HepG2 (cell line): ENCODE data around the gene CYBC1. TPM values are rescaled to one million over a fixed set of nuclear protein-coding genes. Genes with fewer than 3 reads are reported as not detected.

ENCODE experiments used
- CEBPG ChIP-seq: IDR thresholded peaks from 2 replicates; pipeline ENCODE4 v1.6.1; 2016
- DBP ChIP-seq: sonication (generic); formaldehyde crosslinking; IDR thresholded peaks from 2 replicates; pipeline ENCODE4 v1.4.0; 2020; ENCODE audit warnings: missing genetic modification reagents; ENCODE audit errors: not compliant biosample characterization
- GFI1 ChIP-seq: sonication (generic); formaldehyde crosslinking; IDR thresholded peaks from 2 replicates; pipeline ENCODE4 v1.5.0; 2020; ENCODE audit warnings: missing genetic modification reagents, mild to moderate bottlenecking, borderline replicate concordance
- GTF2F1 ChIP-seq: fragments of 150-350 bp; IDR thresholded peaks from 2 replicates; pipeline ENCODE4 v1.6.1; 2014; ENCODE audit warnings: low read length
- HNRNPL ChIP-seq: fragments of 200-400 bp; formaldehyde crosslinking; IDR thresholded peaks from 2 replicates; pipeline ENCODE4 v1.6.1; 2017; ENCODE audit warnings: mild to moderate bottlenecking, low read depth, low read length
- MATR3 ChIP-seq: sonication (generic); formaldehyde crosslinking; IDR thresholded peaks from 2 replicates; pipeline ENCODE4 v1.4.0; 2020; ENCODE audit warnings: missing genetic modification reagents
- NCOA2 ChIP-seq: sonication (generic); formaldehyde crosslinking; IDR thresholded peaks from 2 replicates; pipeline ENCODE4 v1.8.0; 2022; ENCODE audit warnings: inconsistent platforms
- PCBP1 ChIP-seq: fragments of 200-400 bp; formaldehyde crosslinking; IDR thresholded peaks from 2 replicates; pipeline ENCODE4 v1.6.1; 2017; ENCODE audit warnings: mild to moderate bottlenecking, low read depth, low read length, borderline replicate concordance
- PHF8 ChIP-seq: sonication (generic); formaldehyde crosslinking; IDR thresholded peaks from 2 replicates; pipeline ENCODE4 v1.5.0; 2020; ENCODE audit warnings: missing genetic modification reagents
- PRDM15 ChIP-seq: sonication (generic); formaldehyde crosslinking; IDR thresholded peaks from 2 replicates; pipeline ENCODE4 v1.4.0; 2020; ENCODE audit warnings: missing genetic modification reagents
- ZBTB7A ChIP-seq: sonication (generic); formaldehyde crosslinking; IDR thresholded peaks from 2 replicates; pipeline ENCODE4 v1.8.0; 2022; ENCODE audit warnings: mild to moderate bottlenecking, missing genetic modification reagents
- ZNF296 ChIP-seq: sonication (generic); formaldehyde crosslinking; conservative IDR thresholded peaks from 2 replicates; pipeline ENCODE4 v1.5.0; 2020; ENCODE audit warnings: mild to moderate bottlenecking, missing genetic modification reagents
- ZNF550 ChIP-seq: sonication (generic); formaldehyde crosslinking; IDR thresholded peaks from 2 replicates; pipeline ENCODE4 v1.4.0; 2020; ENCODE audit warnings: mild to moderate bottlenecking, missing genetic modification reagents, borderline replicate concordance
- ZNF737 ChIP-seq: sonication (generic); formaldehyde crosslinking; IDR thresholded peaks from 2 replicates; pipeline ENCODE4 v1.5.0; 2020; ENCODE audit warnings: missing genetic modification reagents, mild to moderate bottlenecking, borderline replicate concordance
- polyA plus RNA-seq, 8 experiments: library from polyadenylated mRNA; depleted of rRNA in 3 of 8; stranded (reverse) in 7 of 8; unstranded in 1 of 8; fragments of >200 nt; fragmentation: Illumina TruSeq in 4 of 8; extraction: Trizol in 4 of 8; gene quantifications; 2 replicates each; pipeline versions ENCODE4 v1.2.1 to v1.2.3, GENCODE V29; 2011 to 2016; ENCODE audit warnings: low read depth in 4 of 8, missing spikeins in 1 of 8, mixed read lengths in 1 of 8; ENCODE audit not compliant: insufficient read depth in 1 of 8
- total RNA-seq, 5 experiments: library from RNA; depleted of rRNA; stranded (reverse); fragments of >200 nt; fragmentation: Illumina TruSeq; extraction: Trizol; gene quantifications; 2 replicates each; pipeline ENCODE4 v1.2.3, GENCODE V29; 2016; ENCODE audit warnings: low read depth in 1 of 5
- TF ChIP-seq, protein P1 (sequence below): sonication (generic); formaldehyde crosslinking; IDR thresholded peaks from 2 replicates; pipeline ENCODE4 v1.4.0; 2020; ENCODE audit warnings: mild to moderate bottlenecking, low read depth, missing genetic modification reagents
- TF ChIP-seq, protein P2 (sequence below): sonication (generic); formaldehyde crosslinking; IDR thresholded peaks from 2 replicates; pipeline ENCODE4 v1.4.0; 2020; ENCODE audit warnings: missing genetic modification reagents, mild to moderate bottlenecking, borderline replicate concordance
- TF ChIP-seq, protein P3 (sequence below): sonication (generic); formaldehyde crosslinking; IDR thresholded peaks from 2 replicates; pipeline ENCODE4 v1.5.0; 2020; ENCODE audit warnings: mild to moderate bottlenecking, missing genetic modification reagents

Gene CYBC1
- total and polyA plus RNA-seq, 2 of the 13 experiments (the other 11 are each of a cell fraction or from before 2014, with no cell fraction given): 43.4 to 44.1 TPM

- TF ChIP-seq, protein P1, sequence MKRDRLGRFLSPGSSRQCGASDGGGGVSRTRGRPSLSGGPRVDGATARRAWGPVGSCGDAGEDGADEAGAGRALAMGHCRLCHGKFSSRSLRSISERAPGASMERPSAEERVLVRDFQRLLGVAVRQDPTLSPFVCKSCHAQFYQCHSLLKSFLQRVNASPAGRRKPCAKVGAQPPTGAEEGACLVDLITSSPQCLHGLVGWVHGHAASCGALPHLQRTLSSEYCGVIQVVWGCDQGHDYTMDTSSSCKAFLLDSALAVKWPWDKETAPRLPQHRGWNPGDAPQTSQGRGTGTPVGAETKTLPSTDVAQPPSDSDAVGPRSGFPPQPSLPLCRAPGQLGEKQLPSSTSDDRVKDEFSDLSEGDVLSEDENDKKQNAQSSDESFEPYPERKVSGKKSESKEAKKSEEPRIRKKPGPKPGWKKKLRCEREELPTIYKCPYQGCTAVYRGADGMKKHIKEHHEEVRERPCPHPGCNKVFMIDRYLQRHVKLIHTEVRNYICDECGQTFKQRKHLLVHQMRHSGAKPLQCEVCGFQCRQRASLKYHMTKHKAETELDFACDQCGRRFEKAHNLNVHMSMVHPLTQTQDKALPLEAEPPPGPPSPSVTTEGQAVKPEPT: peak; percentile 40; the same call in 1 of the 2 replicates
- TF ChIP-seq, protein P2, sequence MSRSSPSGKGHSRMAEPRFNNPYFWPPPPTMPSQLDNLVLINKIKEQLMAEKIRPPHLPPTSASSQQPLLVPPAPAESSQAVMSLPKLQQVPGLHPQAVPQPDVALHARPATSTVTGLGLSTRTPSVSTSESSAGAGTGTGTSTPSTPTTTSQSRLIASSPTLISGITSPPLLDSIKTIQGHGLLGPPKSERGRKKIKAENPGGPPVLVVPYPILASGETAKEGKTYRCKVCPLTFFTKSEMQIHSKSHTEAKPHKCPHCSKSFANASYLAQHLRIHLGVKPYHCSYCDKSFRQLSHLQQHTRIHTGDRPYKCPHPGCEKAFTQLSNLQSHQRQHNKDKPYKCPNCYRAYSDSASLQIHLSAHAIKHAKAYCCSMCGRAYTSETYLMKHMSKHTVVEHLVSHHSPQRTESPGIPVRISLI: no peak; the same call in none of the 2 replicates
- TF ChIP-seq MATR3 (CRISPR knock-in tag): no peak
- no peak for TF ChIP-seq GTF2F1
- no peak for TF ChIP-seq ZBTB7A (CRISPR knock-in tag)
- peak; percentile 73 for TF ChIP-seq CEBPG
- no peak for TF ChIP-seq PCBP1
- 0 out of 2 replicates have a peak, but pooled peaks have one; percentile 46 for TF ChIP-seq ZNF550 (CRISPR knock-in tag)
- TF ChIP-seq PHF8 (CRISPR knock-in tag): peak; percentile 62
- TF ChIP-seq ZNF296 (CRISPR knock-in tag): peak; percentile 22; the same call in 1 of the 2 replicates
- TF ChIP-seq, protein P3, sequence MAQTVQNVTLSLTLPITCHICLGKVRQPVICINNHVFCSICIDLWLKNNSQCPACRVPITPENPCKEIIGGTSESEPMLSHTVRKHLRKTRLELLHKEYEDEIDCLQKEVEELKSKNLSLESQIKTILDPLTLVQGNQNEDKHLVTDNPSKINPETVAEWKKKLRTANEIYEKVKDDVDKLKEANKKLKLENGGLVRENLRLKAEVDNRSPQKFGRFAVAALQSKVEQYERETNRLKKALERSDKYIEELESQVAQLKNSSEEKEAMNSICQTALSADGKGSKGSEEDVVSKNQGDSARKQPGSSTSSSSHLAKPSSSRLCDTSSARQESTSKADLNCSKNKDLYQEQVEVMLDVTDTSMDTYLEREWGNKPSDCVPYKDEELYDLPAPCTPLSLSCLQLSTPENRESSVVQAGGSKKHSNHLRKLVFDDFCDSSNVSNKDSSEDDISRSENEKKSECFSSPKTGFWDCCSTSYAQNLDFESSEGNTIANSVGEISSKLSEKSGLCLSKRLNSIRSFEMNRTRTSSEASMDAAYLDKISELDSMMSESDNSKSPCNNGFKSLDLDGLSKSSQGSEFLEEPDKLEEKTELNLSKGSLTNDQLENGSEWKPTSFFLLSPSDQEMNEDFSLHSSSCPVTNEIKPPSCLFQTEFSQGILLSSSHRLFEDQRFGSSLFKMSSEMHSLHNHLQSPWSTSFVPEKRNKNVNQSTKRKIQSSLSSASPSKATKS (CRISPR knock-in tag): no peak
- peak; percentile 25; the same call in 1 of the 2 replicates for TF ChIP-seq PRDM15 (CRISPR knock-in tag)
- TF ChIP-seq GFI1 (CRISPR knock-in tag): peak; percentile 76
- peak; percentile 92 for TF ChIP-seq HNRNPL
- peak; percentile 17 for TF ChIP-seq DBP
- peak; percentile 98; the same call in 1 of the 2 replicates for TF ChIP-seq ZNF737
- TF ChIP-seq NCOA2 (CRISPR knock-in tag): peak; percentile 67
These were observed 43.9 kb upstream of the CYBC1 start (continued) for GRCh38 chr17:82494236-82495055.
